DOHH2 (cell line): ENCODE data around the gene BTRC.

Experiments used
- CTCF ChIP-seq: fragments of 200-600 bp; sonication (generic); IDR thresholded peaks from one replicate; pipeline ENCODE4 v1.5.1; 2014; ENCODE audit warnings: antibody characterized with exemption, mild to moderate bottlenecking, low read depth, low read length; ENCODE audit not compliant: poor library complexity, severe bottlenecking
- EZH2phosphoT487 ChIP-seq: fragments of 200-600 bp; sonication (generic); IDR thresholded peaks from 2 replicates; pipeline ENCODE4 v1.6.1; 2017; ENCODE audit warnings: borderline replicate concordance, mild to moderate bottlenecking, antibody characterized with exemption, low read length, moderate library complexity, mixed read lengths

GRCh38 chr10:101602761-101603398 lies 248.9 kb downstream of the BTRC start:
- peak; percentile 98 for TF ChIP-seq CTCF
- no peak for TF ChIP-seq EZH2phosphoT487
